ENCODE measurements around the gene GLTP. TPM values are rescaled to one million over a fixed set of nuclear protein-coding genes. Genes with fewer than 3 reads are reported as not detected.

GLTP gene
- polyA plus RNA-seq, 10 donors: 20.3 to 41.7 (median 24.9) TPM

DNA sequence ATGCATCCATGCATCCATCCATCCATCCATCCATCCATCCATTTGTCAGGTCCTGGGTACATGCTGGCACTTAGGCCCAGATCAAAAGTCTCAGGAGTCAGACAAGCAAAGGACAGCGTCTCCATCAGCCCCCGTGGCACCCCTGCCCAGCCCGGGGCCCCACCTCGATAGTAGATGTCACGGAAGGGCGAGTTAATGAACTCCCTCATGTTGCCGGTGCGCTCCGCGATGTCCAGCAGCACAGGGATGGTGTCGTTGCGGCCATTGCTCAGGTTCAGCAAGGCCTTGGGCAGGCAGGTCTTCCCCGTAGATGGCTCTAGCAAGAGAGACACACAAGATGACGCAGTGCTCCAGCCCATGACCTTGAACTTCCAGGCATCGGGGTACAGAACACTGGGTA, 77.5 kb downstream of the GLTP start:
- no peak for DNase-seq

Other genes starting within 250 kb of the GLTP start
- 1 to 10 TPM; 4.6 to 8.1 (median 6.4) TPM for gene FAM222A, start 166.7 kb downstream of the GLTP start, polyA plus RNA-seq (ENCODE audit: insufficient read length in 10 of 10)
- gene TRPV4, start 47.1 kb downstream of the GLTP start, polyA plus RNA-seq (ENCODE audit: insufficient read length in 10 of 10): 1 to 10 TPM in 6 of 10 donors, under 1 TPM in 4; 0.50 to 2.8 (median 1.1) TPM
- 10 to 100 TPM; 13.6 to 24.7 (median 20.2) TPM for gene TCHP, start 19.7 kb upstream of the GLTP start, polyA plus RNA-seq (ENCODE audit: insufficient read length in 10 of 10)
- 10 to 100 TPM; 33.6 to 70.1 (median 49.0) TPM for gene GIT2, start 115.8 kb upstream of the GLTP start, polyA plus RNA-seq (ENCODE audit: insufficient read length in 10 of 10)
- 10 to 100 TPM; 30.2 to 63.6 (median 43.6) TPM for gene ANKRD13A, start 118.9 kb upstream of the GLTP start, polyA plus RNA-seq (ENCODE audit: insufficient read length in 10 of 10)
- gene C12orf76, start 168.0 kb upstream of the GLTP start, polyA plus RNA-seq (ENCODE audit: insufficient read length in 10 of 10): 10 to 100 TPM; 19.7 to 34.2 (median 24.5) TPM
- 10 to 100 TPM; 14.1 to 25.9 (median 17.6) TPM for gene IFT81, start 243.8 kb upstream of the GLTP start, polyA plus RNA-seq (ENCODE audit: insufficient read length in 10 of 10)

Measured in muscle of back (tissue), 11 donors.